ENCODE measurements around the gene FNBP1L. TPM values are rescaled to one million over a fixed set of nuclear protein-coding genes. Genes with fewer than 3 reads are reported as not detected.

Gene FNBP1L
- total and polyA plus RNA-seq, 2 of the 8 experiments (the other 6 are each of a cell fraction or from before 2014, with no cell fraction given): 48.9 to 95.9 TPM

DNA sequence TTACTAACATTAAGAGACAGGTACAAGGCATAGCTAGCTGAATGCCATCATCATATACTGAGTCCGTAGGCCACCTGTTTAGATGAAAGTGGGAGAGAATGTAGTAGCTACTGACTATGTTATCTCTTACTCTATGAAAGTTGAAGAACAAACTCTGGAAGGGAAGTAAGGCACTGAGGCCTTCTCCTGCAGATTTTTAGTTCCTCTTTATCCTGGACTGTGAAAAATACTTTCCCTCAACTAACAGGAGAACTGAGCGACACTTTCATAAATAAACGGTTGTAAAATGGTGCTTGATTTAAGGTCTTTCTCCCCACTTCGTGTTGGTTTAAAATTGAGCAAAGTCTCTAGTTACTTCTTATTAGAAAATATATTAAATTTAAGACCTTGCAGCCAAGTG lies 101.9 kb downstream of the FNBP1L start:
- FAIRE-seq: no peak

More for the DNA sequence above, 101.9 kb downstream of the FNBP1L start:
- Histone ChIP-seq H3K14ac (ENCODE audit: insufficient read length) (no peak overlapping the region), H3K27me3 (replicated peaks in 1 of 4; ENCODE audit: control insufficient read depth in 3 of 4, extremely low read depth in 1 of 4, insufficient read depth in 3 of 4, low read length in 3 of 4) (no peaks in the 10 kb centered on the region), H3K56ac (replicated peaks; ENCODE audit: insufficient read length, low read depth, low read length) (no peak overlapping the region), H4K5ac (ENCODE audit: insufficient read length, low read depth, low read length) (no peak overlapping the region), H3K4me1 (replicated peaks in 1 of 4; ENCODE audit: control insufficient read depth in 3 of 4, insufficient read depth in 4 of 4, low read length in 3 of 4) (peaks cover 0 to 8% (median 5%) of the 10 kb centered on the region in 4 experiments; a peak in 3 of 7 replicates), H3K4me2 (ENCODE audit: insufficient read depth in 1 of 2, low read depth in 2 of 2, low read length in 2 of 2) (no peak overlapping the region), H3K23me2 (ENCODE audit: low read depth, low read length) (no peaks in the 10 kb centered on the region), H3K27ac (ENCODE audit: low read depth, low read length) (no peak overlapping the region), H3K9ac (replicated peaks in 1 of 4; ENCODE audit: extremely low read depth in 1 of 4, low read depth in 3 of 4, low read length in 3 of 4) (peak overlapping the region in 1 of 4 experiments; percentile 34; a peak in 1 of 7 replicates), H3K9me3 (ENCODE audit: insufficient read depth in 2 of 2, low read depth in 1 of 2, low read length in 1 of 2) (no peaks in the 10 kb centered on the region), H2BK20ac (ENCODE audit: low read length) (no peak overlapping the region), H3K79me1 (ENCODE audit: low read depth, low read length) (no peaks in the 10 kb centered on the region; the same call in 1 of the 2 replicates), H2AK5ac (ENCODE audit: low read depth, low read length) (no peak overlapping the region), H3K4me3 (ENCODE audit: extremely low read depth in 1 of 4, insufficient read depth in 2 of 4, low read depth in 3 of 4, low read length in 4 of 4) (no peak overlapping the region), H3K23ac (ENCODE audit: insufficient read length) (no peak overlapping the region), H2BK15ac (ENCODE audit: low read length) (no peak overlapping the region), H4K91ac (replicated peaks; ENCODE audit: insufficient read length, low read length) (no peak overlapping the region), H4K20me1 (replicated peaks in 1 of 2; ENCODE audit: control insufficient read depth in 1 of 2, insufficient read depth in 2 of 2, low read length in 2 of 2) (peaks cover 0 to 7% of the 10 kb centered on the region in 2 experiments), H2AFZ (ENCODE audit: low read length) (no peak overlapping the region), H2BK12ac (ENCODE audit: low read depth, low read length) (no peak overlapping the region), H2BK120ac (replicated peaks; ENCODE audit: low read depth, low read length) (no peak overlapping the region), H4K8ac (ENCODE audit: extremely low read depth, insufficient read depth, low read length) (no peak overlapping the region), H3K79me2 (ENCODE audit: control insufficient read depth in 1 of 2, insufficient read depth in 2 of 2, low read length in 2 of 2) (0 out of 4 replicates have a peak, but pooled peaks cover 0 to 1% of the 10 kb centered on the region in 2 experiments), H3K4ac (replicated peaks; ENCODE audit: insufficient read length, low read depth, low read length) (no peak overlapping the region), H3K36me3 (ENCODE audit: control insufficient read depth in 2 of 4, insufficient read depth in 4 of 4, low read length in 3 of 4) (peaks cover 2 to 83% (median 34%) of the 10 kb centered on the region in 4 experiments), H3K18ac (ENCODE audit: extremely low read depth, low read length) (no peak overlapping the region), H2BK5ac (ENCODE audit: low read depth, low read length) (no peak overlapping the region)
- TF ChIP-seq BCL11A (IDR thresholded peaks at IDR 0.05; ENCODE audit: low read depth in 2 of 2, low read length in 2 of 2): no peak
- TF ChIP-seq SP4 (IDR thresholded peaks at IDR 0.05; ENCODE audit: low read length): no peak
- no peak for TF ChIP-seq GTF2F1 (IDR thresholded peaks at IDR 0.05; ENCODE audit: borderline replicate concordance, low read depth, low read length)
- no peak for TF ChIP-seq SUZ12 (IDR thresholded peaks at IDR 0.05; ENCODE audit: low read length)
- TF ChIP-seq NRF1 (IDR thresholded peaks at IDR 0.05; ENCODE audit: low read depth, low read length): no peak
- TF ChIP-seq, protein P1, sequence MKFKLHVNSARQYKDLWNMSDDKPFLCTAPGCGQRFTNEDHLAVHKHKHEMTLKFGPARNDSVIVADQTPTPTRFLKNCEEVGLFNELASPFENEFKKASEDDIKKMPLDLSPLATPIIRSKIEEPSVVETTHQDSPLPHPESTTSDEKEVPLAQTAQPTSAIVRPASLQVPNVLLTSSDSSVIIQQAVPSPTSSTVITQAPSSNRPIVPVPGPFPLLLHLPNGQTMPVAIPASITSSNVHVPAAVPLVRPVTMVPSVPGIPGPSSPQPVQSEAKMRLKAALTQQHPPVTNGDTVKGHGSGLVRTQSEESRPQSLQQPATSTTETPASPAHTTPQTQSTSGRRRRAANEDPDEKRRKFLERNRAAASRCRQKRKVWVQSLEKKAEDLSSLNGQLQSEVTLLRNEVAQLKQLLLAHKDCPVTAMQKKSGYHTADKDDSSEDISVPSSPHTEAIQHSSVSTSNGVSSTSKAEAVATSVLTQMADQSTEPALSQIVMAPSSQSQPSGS (IDR thresholded peaks at IDR 0.05; ENCODE audit: low read length): no peak
- TF ChIP-seq SP2 (IDR thresholded peaks at IDR 0.05; ENCODE audit: low read length): no peak
- CTCF ChIA-PET (ENCODE audit: partially characterized antibody): no interaction called here
- 90% methylated on average over 4 of the region's 4 CpGs; no CpG with 5 or more reads in 1 of the 2 experiments for WGBS, 2 experiments (ENCODE audit: extremely low coverage in 1 of 2, insufficient coverage in 1 of 2, insufficient read length in 1 of 2, insufficient replicate concordance in 2 of 2, low coverage in 1 of 2, low lambda C conversion rate in 2 of 2, missing lambda C conversion rate in 1 of 2)
- DNase-seq (ENCODE audit: low read depth in 1 of 2, low spot score in 2 of 2): no peak
- POLR2A ChIA-PET (ENCODE audit: partially characterized antibody): interaction anchor here (1.0 kb wide), 1 partner anchor 102 kb away, joined by 3 read pairs; the partner anchor contains the start of gene FNBP1L

All from H1 (cell line).